Transverse colon (tissue), 4 donors: Measurements from ENCODE around the gene CRADD. TPM values are rescaled to one million over a fixed set of nuclear protein-coding genes. Genes with fewer than 3 reads are reported as not detected.
A peak's percentile ranks its signal among the peaks of the same experiment; 100 is the strongest.

Experiments used
- DNase-seq: peaks from one replicate; pipeline ENCODE4 v3.0.0-alpha.2; 2019
- H3K27ac ChIP-seq, 4 donors: fragments of 200-600 bp; sonication (generic); 2 replicates each; pipeline ENCODE4 v1.5.1; 2016 to 2018; ENCODE audit warnings: inconsistent platforms in 4 of 4
- H3K27me3 ChIP-seq: fragments of 200-600 bp; sonication (generic); 2 replicates; pipeline ENCODE4 v1.5.1; 2017; ENCODE audit warnings: inconsistent platforms
- H3K36me3 ChIP-seq, 4 donors: fragments of 200-600 bp; sonication (generic); 2 replicates each; pipeline ENCODE4 v1.5.1; 2017 to 2019; ENCODE audit warnings: inconsistent platforms in 4 of 4
- H3K4me1 ChIP-seq, 4 donors: fragments of 200-600 bp; sonication (generic); 2 replicates each; pipeline ENCODE4 v1.5.1; 2017 to 2020; ENCODE audit warnings: inconsistent platforms in 4 of 4
- H3K4me3 ChIP-seq, 4 donors: fragments of 200-600 bp; sonication (generic); 1 replicate in 1 of 4; 2 replicates in 3 of 4; pipeline versions ENCODE4 v1.5.1 to v1.6.1; 2017 to 2019; ENCODE audit warnings: inconsistent platforms in 4 of 4
- H3K9me3 ChIP-seq, 2 donors: fragments of 200-600 bp; sonication (generic); 2 replicates each; pipeline ENCODE4 v1.5.1; 2017 to 2019; ENCODE audit warnings: inconsistent platforms in 2 of 2
- EP300 ChIP-seq: sonication (generic); formaldehyde crosslinking; IDR thresholded peaks from one replicate; pipeline ENCODE4 v1.6.1; 2017; ENCODE audit warnings: antibody characterized with exemption, low read depth
- POLR2A ChIP-seq: fragments of 450-650 bp; IDR thresholded peaks from one replicate; pipeline ENCODE4 v1.6.1; 2016; ENCODE audit warnings: antibody characterized with exemption, mild to moderate bottlenecking, moderate library complexity
- POLR2AphosphoS5 ChIP-seq, 3 donors: sonication (generic); formaldehyde crosslinking; IDR thresholded peaks; one replicate each; pipeline ENCODE4 v1.6.1; 2016; ENCODE audit warnings: antibody characterized with exemption in 3 of 3
- WGBS, 2 donors: methylation state at CpG; one replicate each; pipeline ENCODE4 v1.1.5; 2018; ENCODE audit warnings: low coverage in 1 of 2; 5-methylcytosine and 5-hydroxymethylcytosine counted together
- in situ Hi-C, 4 donors: fragments of 200-750 bp; cut with MboI; loops; one replicate each; pipeline versions ENCODE4 v1.15.0 to v1.15.1; 2017; ENCODE audit warnings: low sequenced_read_pairs in 3 of 4, low pct_ligation_motif_present in 1 of 4, low pct_unique_long_range_greater_than_20kb in 1 of 4
- intact Hi-C: fragments of 100-400 bp; cut with DNase I; formaldehyde crosslinking; loops from one replicate; pipeline ENCODE4 v1.15.1; 2023; ENCODE audit warnings: low total_unique reads
- total RNA-seq, 4 donors: library from RNA; depleted of rRNA; stranded (reverse); fragments of >200 nt; gene quantifications; one replicate each; pipeline ENCODE4 v1.1.0, GENCODE V29; 2016
- TF ChIP-seq, protein P1 (sequence below), 5 experiments: fragments of 200-600 bp in 3 of 5; fragments of 450-650 bp in 2 of 5; sonication (generic) in 3 of 5; IDR thresholded peaks; 1 replicate in 2 of 5; 2 replicates in 3 of 5; pipeline ENCODE4 v1.5.1; 2016 to 2017; ENCODE audit warnings: antibody characterized with exemption in 5 of 5, inconsistent platforms in 3 of 5, mild to moderate bottlenecking in 2 of 5, moderate library complexity in 1 of 5

The CRADD gene
- total RNA-seq, 4 donors from 2014 or later = 45.6 to 59.3 (median 56.3) TPM

DNA sequence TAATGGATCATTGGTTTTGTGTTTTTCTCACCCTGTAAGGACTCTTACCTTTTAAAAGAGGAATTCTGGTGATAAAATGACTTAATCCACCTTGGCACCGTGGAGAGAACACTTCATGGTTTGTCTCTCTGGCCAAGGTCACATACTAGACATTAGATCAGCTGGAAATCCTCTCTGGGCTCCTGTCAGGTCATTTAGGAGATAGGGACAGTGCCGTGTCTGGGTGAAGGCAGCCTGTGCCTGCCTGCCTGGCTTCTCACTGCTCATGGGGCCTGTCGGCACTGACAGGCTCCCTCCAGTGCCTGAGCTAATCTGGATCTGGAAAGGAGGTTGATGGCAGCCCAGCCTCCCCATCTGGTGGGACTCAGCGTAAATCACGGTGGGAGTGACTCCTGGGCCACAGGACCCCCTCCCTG lies 5.7 kb downstream of the CRADD start:
- TF ChIP-seq, protein P1, sequence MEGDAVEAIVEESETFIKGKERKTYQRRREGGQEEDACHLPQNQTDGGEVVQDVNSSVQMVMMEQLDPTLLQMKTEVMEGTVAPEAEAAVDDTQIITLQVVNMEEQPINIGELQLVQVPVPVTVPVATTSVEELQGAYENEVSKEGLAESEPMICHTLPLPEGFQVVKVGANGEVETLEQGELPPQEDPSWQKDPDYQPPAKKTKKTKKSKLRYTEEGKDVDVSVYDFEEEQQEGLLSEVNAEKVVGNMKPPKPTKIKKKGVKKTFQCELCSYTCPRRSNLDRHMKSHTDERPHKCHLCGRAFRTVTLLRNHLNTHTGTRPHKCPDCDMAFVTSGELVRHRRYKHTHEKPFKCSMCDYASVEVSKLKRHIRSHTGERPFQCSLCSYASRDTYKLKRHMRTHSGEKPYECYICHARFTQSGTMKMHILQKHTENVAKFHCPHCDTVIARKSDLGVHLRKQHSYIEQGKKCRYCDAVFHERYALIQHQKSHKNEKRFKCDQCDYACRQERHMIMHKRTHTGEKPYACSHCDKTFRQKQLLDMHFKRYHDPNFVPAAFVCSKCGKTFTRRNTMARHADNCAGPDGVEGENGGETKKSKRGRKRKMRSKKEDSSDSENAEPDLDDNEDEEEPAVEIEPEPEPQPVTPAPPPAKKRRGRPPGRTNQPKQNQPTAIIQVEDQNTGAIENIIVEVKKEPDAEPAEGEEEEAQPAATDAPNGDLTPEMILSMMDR (IDR thresholded peaks at IDR 0.05) = no peak
- TF ChIP-seq POLR2A = no peak
- TF ChIP-seq POLR2AphosphoS5 (IDR thresholded peaks at IDR 0.05) = no peak
- TF ChIP-seq EP300 = no peak
- WGBS, 2 donors = 56 to 85% methylated on average over 1 to 5 of the region's 5 CpGs
- intact Hi-C loops = no loop called here
- Histone ChIP-seq H3K27me3 (no peaks in the 10 kb centered on the region), H3K4me3 (no peak overlapping the region), H3K4me1 (peaks cover 4 to 17% (median 12%) of the 10 kb centered on the region in 4 donors), H3K27ac (peak overlapping the region in 1 of 4 donors; percentile 33), H3K36me3 (no peaks in the 10 kb centered on the region), H3K9me3 (no peaks in the 10 kb centered on the region)
- in situ Hi-C loops = no loop called here
- DNase-seq = no peak

DNA sequence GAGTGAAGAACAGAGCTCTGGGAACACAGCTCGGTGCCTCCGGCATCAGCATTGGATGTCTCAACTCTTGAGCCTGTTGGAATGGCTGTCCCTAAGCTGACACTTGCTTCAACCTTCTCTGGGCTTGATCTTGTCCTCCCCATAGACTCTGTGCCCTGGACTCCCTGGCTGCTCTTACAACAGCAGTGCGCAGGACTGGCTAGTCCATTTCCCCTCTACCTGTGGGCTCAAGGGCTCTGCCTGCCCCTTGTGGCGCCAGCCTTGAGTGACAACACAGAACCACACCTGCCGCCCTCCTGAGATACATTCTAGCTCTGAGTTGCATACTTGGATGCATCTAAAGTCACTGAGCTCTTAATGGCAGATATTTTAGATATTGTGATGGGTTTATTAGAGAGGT lies 6.2 kb downstream of the CRADD start:
- Histone ChIP-seq H3K9me3 (no peaks in the 10 kb centered on the region), H3K4me3 (no peak overlapping the region), H3K4me1 (peaks cover 4 to 12% (median 7%) of the 10 kb centered on the region in 4 donors), H3K27ac (peak overlapping the region in 1 of 4 donors; percentile 33), H3K36me3 (no peaks in the 10 kb centered on the region), H3K27me3 (no peaks in the 10 kb centered on the region)
- in situ Hi-C loops (no loop called here), intact Hi-C loops (no loop called here)
- DNase-seq = no peak
- no peak for TF ChIP-seq EP300
- TF ChIP-seq POLR2A = no peak
- no peak for TF ChIP-seq POLR2AphosphoS5 (IDR thresholded peaks at IDR 0.05)
- WGBS, 2 donors = 97 to 100% methylated on average over 2 to 5 of the region's 5 CpGs

DNA sequence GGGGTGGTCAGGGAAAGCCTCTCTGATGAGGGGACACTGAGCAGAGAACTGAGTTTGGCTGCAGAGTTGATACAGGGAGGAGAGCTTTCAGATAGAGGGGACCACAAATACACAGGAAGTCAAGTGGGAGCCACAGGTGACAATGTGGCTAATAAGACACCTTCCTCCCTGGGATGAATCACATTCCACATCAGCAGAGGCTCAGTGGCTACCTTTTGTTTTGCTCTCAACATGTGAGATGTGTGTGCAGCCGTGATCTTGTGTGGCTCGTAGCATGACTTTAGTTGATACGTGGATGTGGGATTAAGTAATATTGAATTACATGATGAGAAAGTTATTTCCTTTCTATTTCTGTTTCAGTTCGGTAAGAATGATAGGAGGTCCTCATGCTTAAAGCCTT lies 7.5 kb downstream of the CRADD start:
- in situ Hi-C loops (no loop called here), intact Hi-C loops (no loop called here)
- TF ChIP-seq EP300 (no peak), POLR2A (no peak), POLR2AphosphoS5 (IDR thresholded peaks at IDR 0.05) (no peak)
- TF ChIP-seq, protein P1 (IDR thresholded peaks at IDR 0.05) = no peak
- Histone ChIP-seq H3K36me3 (no peaks in the 10 kb centered on the region), H3K27me3 (no peaks in the 10 kb centered on the region), H3K4me3 (no peak overlapping the region), H3K27ac (no peak overlapping the region), H3K4me1 (peaks cover 7 to 13% (median 10%) of the 10 kb centered on the region in 4 donors), H3K9me3 (no peaks in the 10 kb centered on the region)
- DNase-seq = no peak
- 74 to 86% methylated on average over 1 to 4 of the region's 4 CpGs for WGBS, 2 donors

DNA sequence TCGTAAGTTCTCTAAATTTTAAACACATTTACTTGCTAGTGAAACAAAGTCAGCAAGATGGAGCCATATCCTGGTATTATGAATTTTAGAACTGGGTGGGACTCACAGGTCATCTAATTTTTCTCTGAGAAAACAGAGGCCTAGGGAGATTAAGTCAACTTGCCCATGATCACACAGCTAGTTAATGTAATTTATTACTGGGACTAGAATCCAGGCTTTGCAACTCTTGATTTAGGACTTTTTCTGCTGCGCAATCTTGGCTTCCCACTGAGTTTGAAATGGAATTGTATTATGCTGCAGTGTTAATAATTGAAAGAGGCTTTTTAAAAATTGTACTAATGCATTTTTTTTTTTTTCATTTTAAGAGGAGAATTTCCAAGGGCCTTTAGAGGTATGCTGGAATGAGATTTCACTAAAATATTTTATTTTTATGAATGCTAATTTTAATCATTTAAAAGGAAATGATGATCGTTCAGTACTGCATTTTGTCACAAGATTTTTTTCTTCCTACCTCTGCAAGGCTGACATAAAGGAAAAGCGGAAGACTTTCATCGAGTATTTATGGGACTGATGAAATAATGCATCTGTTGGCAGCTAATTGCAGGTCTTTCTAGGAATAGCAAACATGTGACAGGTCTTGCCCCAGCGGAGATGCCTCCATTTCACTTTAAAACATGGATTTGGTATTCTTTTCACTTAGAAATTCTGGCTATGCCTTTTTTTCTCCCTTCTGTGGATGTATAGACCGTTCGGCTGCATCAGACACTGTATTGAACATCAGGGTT lies 9.6 kb downstream of the CRADD start:
- H3K4me1 ChIP-seq = peaks cover 7 to 14% (median 11%) of the 10 kb centered on the region in 4 donors
- intact Hi-C loops (no loop called here), in situ Hi-C loops (no loop called here)
- no peaks in the 10 kb centered on the region for H3K36me3 ChIP-seq
- no peaks in the 10 kb centered on the region for H3K9me3 ChIP-seq
- no peak overlapping the region for H3K4me3 ChIP-seq
- WGBS, 2 donors = 80 to 95% methylated on average over 8 of the region's 8 CpGs
- no peak overlapping the region for H3K27ac ChIP-seq
- TF ChIP-seq, protein P1 (IDR thresholded peaks at IDR 0.05) = no peak
- no peak for TF ChIP-seq POLR2AphosphoS5 (IDR thresholded peaks at IDR 0.05)
- TF ChIP-seq POLR2A = no peak
- DNase-seq = no peak
- H3K27me3 ChIP-seq = no peaks in the 10 kb centered on the region
